ENCODE data around the gene DMD.

GRCh38 chrX:31747411-31747810 lies 1463.9 kb downstream of the DMD start:
- no peak for TF ChIP-seq CTCF (IDR thresholded peaks at IDR 0.05)
- TF ChIP-seq EZH2 (IDR thresholded peaks at IDR 0.05): no peak

Data from neural progenitor cell (in vitro differentiated cells).